DND-41 (cell line): ENCODE results near the gene PTPRN2.

Experiments
- ATAC-seq: fragments of 200-7000 bp; cut with Tn5 transposase; 3 replicates; pipeline ENCODE4 v1.9.1; 2021; ENCODE audit warnings: low read depth; ENCODE audit not compliant: insufficient read depth
- DNase-seq: peaks from one replicate; pipeline ENCODE4 v3.0.0-alpha.2; 2020
- H2AFZ ChIP-seq: 2 replicates; pipeline ENCODE4 v1.6.0; 2012; ENCODE audit warnings: low read depth, low read length
- H3K27ac ChIP-seq: 2 replicates; pipeline ENCODE4 v1.5.1; 2012; ENCODE audit warnings: low read length, inconsistent platforms
- H3K27me3 ChIP-seq: fragments of 200-600 bp; sonication (generic); 2 replicates; pipeline ENCODE4 v1.6.0; 2012; ENCODE audit warnings: low read length, mild to moderate bottlenecking, inconsistent platforms; ENCODE audit not compliant: insufficient read depth, poor library complexity
- H3K36me3 ChIP-seq: 2 replicates; pipeline ENCODE4 v1.5.1; 2012; ENCODE audit warnings: low read length, inconsistent platforms; ENCODE audit not compliant: insufficient read depth
- H3K4me1 ChIP-seq: 2 replicates; pipeline ENCODE4 v1.5.1; 2012; ENCODE audit warnings: mild to moderate bottlenecking, low read length; ENCODE audit not compliant: insufficient read depth
- H3K4me2 ChIP-seq: 2 replicates; pipeline ENCODE4 v1.6.0; 2012; ENCODE audit warnings: mild to moderate bottlenecking, moderate library complexity, low read length, inconsistent platforms; ENCODE audit not compliant: insufficient read depth
- H3K4me3 ChIP-seq, 2 experiments: fragments of 200-600 bp in 1 of 2; shearing (Covaris generic) in 1 of 2; 2 replicates each; pipeline ENCODE4 v1.5.1; 2012 to 2016; ENCODE audit warnings: inconsistent platforms in 2 of 2, low read length in 2 of 2, mild to moderate bottlenecking in 2 of 2, low read depth in 1 of 2, moderate library complexity in 1 of 2
- H3K79me2 ChIP-seq: 2 replicates; pipeline ENCODE4 v1.6.0; 2012; ENCODE audit warnings: low read length, inconsistent platforms; ENCODE audit not compliant: insufficient read depth
- H3K9ac ChIP-seq: 2 replicates; pipeline ENCODE4 v1.6.0; 2012; ENCODE audit warnings: low read depth, mild to moderate bottlenecking, inconsistent platforms, low read length, moderate library complexity
- H3K9me3 ChIP-seq: 2 replicates; pipeline ENCODE4 v1.5.1; 2012; ENCODE audit warnings: low read length, moderate library complexity, mild to moderate bottlenecking, inconsistent platforms; ENCODE audit not compliant: insufficient read depth, severe bottlenecking
- H4K20me1 ChIP-seq: 2 replicates; pipeline ENCODE4 v1.6.0; 2012; ENCODE audit warnings: low read length; ENCODE audit not compliant: insufficient read depth
- CTCF ChIP-seq: IDR thresholded peaks from 2 replicates; pipeline ENCODE4 v1.5.1; 2012; ENCODE audit warnings: borderline replicate concordance, low read length, moderate library complexity, mild to moderate bottlenecking; ENCODE audit not compliant: poor library complexity, severe bottlenecking; ENCODE audit errors: extremely low read depth
- EZH2 ChIP-seq: IDR thresholded peaks from 3 replicates; pipeline ENCODE4 v1.6.1; 2012; ENCODE audit warnings: borderline replicate concordance, low read depth, mild to moderate bottlenecking, moderate library complexity, low read length, inconsistent platforms; ENCODE audit not compliant: severe bottlenecking

Gene PTPRN2

GRCh38 chr7:158414002-158414401 lies 173.6 kb downstream of the PTPRN2 start:
- Histone ChIP-seq H3K9ac (no peak overlapping the region), H3K27me3 (peaks cover 8% of the 10 kb centered on the region), H3K4me1 (no peaks in the 10 kb centered on the region), H3K27ac (no peak overlapping the region), H3K4me3 (no peak overlapping the region), H2AFZ (no peak overlapping the region), H3K36me3 (no peaks in the 10 kb centered on the region), H3K9me3 (no peaks in the 10 kb centered on the region), H4K20me1 (no peaks in the 10 kb centered on the region), H3K79me2 (no peaks in the 10 kb centered on the region), H3K4me2 (no peak overlapping the region)
- ATAC-seq (no peak), DNase-seq (no peak)
- TF ChIP-seq EZH2, result no peak
- TF ChIP-seq CTCF, result no peak

- ATAC-seq (no peak), DNase-seq (no peak)
- no peaks in the 10 kb centered on the region for H4K20me1 ChIP-seq
- no peak overlapping the region for H3K9ac ChIP-seq
- H3K4me1 ChIP-seq, result no peaks in the 10 kb centered on the region
- TF ChIP-seq EZH2 (no peak), CTCF (no peak)
- H3K4me3 ChIP-seq, result no peak overlapping the region
- H3K27me3 ChIP-seq, result peaks cover 8% of the 10 kb centered on the region
- H3K36me3 ChIP-seq, result no peaks in the 10 kb centered on the region
- H3K79me2 ChIP-seq, result no peaks in the 10 kb centered on the region
- H3K9me3 ChIP-seq, result no peaks in the 10 kb centered on the region
- H3K4me2 ChIP-seq, result no peak overlapping the region
- H3K27ac ChIP-seq, result no peak overlapping the region
- no peak overlapping the region for H2AFZ ChIP-seq
Observed at GRCh38 chr7:158411232-158411950, 176.2 kb downstream of the PTPRN2 start.

- H4K20me1 ChIP-seq, result no peaks in the 10 kb centered on the region
- no peak overlapping the region for H3K4me2 ChIP-seq
- no peak overlapping the region for H3K27ac ChIP-seq
- no peak overlapping the region for H3K9ac ChIP-seq
- H3K9me3 ChIP-seq, result no peaks in the 10 kb centered on the region
- DNase-seq (no peak), ATAC-seq (no peak)
- TF ChIP-seq CTCF (no peak), EZH2 (no peak)
- H2AFZ ChIP-seq, result no peak overlapping the region
- H3K4me1 ChIP-seq, result no peaks in the 10 kb centered on the region
- no peak overlapping the region for H3K4me3 ChIP-seq
- no peaks in the 10 kb centered on the region for H3K79me2 ChIP-seq
- no peaks in the 10 kb centered on the region for H3K36me3 ChIP-seq
- H3K27me3 ChIP-seq, result peaks cover 8% of the 10 kb centered on the region
Observed at GRCh38 chr7:158410720-158411119, 176.9 kb downstream of the PTPRN2 start.
